Measurements from ENCODE around the gene DCDC1. TPM values are rescaled to one million over a fixed set of nuclear protein-coding genes. Genes with fewer than 3 reads are reported as not detected.
A peak's percentile ranks its signal among the peaks of the same experiment; 100 is the strongest.

Gene DCDC1
- total RNA-seq, 1 experiment from 2014 or later = 0.31 TPM

DNA sequence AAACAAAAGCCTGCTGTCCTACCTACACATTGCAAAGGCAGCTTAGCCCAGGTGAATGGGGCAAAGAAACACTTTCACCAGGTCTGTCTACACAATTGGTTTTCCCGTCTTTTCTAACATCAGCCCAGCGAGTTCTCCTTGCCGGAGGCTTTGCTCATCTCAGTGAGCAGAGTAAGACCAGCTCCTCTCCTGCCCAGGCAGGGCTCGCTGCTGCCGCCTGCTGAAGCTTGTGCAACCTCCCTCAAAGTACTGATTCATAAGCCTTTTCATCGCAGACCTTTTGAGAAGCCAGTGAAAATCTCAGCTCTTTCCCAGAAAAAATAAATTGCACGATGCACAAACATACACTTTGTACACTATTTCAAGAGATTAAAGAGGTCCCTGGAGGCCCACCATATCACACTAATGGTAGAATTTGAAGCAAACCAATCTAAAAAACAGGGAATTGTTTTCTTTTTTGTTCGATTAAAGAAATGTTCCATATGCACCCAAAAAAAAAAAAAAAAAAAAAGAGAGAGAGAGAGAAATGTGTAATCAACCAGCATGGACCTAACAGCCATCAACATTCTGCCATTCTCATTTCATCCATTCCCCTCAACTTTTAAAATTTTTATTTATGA is 455.3 kb downstream of the DCDC1 start:
- peak; percentile 77 for DNase-seq (ENCODE audit: low spot score)

DNA sequence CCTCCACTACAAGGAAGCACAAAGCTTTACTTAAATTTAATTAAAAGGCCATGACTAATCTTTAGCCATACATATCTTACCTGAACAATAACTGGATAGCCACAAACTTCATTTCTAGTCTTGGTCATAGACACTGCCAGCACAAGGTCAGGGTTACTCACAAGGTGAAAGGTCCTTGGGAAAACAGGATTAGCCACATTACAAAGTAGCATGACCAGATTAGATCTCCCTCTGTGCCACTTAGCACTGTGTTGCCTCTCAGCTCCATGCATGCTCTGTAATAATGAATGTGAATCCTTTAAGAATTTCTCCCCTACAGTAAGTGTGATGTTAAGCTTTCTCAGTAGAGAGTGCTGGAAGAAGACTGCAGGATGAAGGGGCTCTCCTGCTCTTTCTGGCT is 458.3 kb downstream of the DCDC1 start:
- no peak for DNase-seq (ENCODE audit: low spot score)

DNA sequence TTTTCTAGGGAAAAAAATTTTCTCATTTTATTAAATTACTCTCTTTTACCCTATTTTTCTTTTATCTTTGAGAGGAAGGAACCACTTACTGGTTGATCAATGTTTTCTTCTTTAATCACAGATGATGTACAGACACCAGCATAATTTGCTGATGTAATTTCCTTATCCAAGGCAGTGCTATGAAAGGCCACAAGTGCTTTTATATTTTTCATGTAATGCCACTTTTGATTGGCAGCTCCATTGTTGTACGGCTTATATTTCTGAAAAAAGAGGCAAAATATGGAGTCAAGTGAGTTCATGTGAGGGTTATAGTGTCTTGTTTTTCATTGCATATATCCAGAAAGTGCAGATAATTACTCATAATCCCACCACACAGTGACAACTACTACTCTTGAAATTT is 460.7 kb downstream of the DCDC1 start:
- DNase-seq (ENCODE audit: low spot score) = no peak

DNA sequence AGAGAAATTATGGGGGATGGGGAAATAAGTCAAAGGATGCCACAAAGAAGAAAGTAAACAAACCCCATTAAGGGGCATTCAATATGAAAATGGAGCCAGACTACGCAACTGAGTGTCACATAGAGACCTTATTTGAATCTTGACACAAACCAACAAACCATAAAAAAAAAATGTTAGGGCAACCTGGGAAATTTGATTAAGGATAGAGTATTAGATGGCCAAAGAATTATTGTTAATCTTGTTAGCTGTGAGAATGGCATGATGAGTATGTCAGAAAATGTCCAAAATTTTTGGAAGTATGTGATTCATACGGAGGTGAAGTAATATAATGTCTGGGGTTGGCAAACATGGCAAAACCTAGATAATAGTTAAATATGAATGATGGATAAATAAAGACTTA is 461.3 kb downstream of the DCDC1 start:
- no peak for DNase-seq (ENCODE audit: low spot score)

DNA sequence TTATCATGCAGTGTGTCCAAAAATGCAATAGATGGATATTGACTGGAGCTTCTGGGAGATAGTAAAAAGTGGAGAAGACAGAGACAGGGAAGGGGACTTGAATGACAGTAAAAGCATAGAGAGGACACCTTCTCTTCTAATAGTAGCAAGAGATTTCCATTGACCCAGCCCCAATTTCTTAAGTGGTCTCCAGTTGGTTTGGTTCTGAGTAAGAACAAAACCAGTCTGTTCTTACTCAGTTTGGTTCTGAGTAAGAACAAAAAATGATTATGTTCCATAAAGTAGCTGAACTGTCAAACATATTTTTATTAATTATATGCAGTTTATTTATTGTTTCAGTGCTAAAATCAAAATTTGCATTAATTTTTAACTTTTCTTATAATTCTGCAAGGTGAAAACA is 466.6 kb downstream of the DCDC1 start:
- no peak for DNase-seq (ENCODE audit: low spot score)

DNA sequence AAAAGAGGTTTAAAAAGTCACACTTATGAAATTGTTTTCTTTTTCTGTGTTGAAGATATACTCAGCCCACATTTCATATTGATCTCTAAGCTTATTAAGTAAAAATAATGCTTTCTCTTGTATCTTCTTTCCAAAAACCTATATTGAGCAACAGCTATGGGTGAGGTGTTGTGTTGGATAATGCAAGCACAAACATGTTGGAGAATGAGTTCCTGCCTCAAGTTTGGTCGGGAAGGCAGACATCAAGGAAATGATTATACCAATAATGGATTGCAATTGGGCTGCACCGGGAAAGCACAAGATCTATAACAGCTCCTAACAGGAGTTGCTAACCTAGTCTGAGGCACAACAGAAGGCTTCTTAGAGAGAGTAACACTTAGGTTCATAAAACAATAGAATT is 474.5 kb downstream of the DCDC1 start:
- no peak for DNase-seq (ENCODE audit: low spot score)

DNA sequence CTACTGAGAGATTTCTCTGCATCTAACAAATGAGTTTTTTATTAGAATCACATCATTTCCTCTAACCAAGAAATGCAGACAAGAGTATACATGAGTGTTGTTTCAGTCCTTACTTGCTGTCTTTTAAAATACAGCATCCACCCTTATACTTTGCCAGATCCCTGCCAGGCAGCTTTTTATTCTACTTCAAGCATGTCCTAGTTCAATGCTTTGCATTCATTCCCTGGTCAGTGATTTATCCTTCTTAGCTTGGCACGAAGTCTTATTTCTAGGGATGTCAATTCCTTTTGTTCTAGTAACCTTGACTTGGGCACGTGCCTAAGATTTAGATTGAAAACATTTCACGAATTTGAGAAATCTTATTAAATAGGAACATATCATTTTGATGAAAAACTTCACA is 476.2 kb downstream of the DCDC1 start:
- no peak for DNase-seq (ENCODE audit: low spot score)

DNA sequence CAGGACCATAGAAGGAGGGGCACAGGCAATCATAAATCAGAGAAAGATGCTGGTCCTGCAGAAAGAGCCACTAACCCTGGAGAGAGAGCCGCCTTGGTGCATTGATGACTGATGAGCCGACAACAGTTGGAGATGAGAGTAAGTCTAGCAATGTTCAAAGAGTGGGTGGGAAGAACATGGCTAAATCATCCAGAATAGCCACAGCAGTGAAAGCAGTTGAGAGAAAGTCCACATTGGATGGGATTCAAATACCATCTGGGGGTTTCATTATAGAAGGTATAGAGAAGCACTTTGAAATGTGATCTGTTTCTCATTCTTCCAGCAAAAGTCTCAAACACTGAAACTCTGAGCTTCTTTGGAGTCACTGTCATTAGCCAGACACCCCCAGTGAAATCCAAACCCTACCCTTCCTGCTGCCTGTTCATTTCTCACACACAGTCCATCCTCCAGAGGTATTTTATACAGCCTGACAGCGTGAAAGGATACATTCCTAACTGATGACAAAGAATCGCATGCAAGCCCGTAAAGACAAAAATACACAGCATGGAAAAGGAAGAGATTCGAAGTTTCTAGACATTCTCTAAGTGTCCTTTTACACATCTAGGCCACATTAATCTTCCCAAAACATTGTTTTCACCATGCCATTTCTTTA is 480.3 kb downstream of the DCDC1 start:
- DNase-seq (ENCODE audit: low spot score) = peak; percentile 31

DNA sequence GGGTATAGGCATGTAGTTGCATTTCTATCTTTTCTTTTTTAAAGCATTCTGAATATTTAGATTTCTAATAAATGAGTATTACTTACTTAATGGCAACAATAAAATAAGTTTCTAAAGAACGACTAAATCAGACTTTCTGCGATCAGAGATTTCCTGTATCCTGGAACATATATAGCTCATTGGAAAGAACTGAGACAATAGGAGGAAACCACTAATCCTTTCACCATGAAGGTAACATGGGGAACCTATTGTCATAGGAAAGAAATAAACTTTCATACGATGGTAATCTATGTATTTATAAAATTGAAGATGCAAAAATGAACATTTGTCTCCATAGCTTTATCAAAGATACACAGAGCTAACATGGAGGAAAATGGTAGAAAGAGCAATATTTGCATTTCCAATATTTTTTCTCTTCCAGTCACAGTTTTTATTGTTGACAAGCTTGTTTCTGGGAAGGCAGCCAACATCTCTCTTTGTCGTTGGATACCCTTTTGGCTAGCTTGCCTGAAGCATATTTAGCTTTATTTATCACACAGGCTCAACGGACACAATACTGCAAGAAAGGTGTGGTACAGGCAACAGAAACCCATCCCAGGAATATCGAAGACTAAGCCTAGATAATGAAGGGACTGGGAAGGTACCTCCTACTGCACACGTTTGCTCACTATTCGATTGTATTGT is 490.1 kb downstream of the DCDC1 start:
- peak; percentile 16 for DNase-seq (ENCODE audit: low spot score)

DNA sequence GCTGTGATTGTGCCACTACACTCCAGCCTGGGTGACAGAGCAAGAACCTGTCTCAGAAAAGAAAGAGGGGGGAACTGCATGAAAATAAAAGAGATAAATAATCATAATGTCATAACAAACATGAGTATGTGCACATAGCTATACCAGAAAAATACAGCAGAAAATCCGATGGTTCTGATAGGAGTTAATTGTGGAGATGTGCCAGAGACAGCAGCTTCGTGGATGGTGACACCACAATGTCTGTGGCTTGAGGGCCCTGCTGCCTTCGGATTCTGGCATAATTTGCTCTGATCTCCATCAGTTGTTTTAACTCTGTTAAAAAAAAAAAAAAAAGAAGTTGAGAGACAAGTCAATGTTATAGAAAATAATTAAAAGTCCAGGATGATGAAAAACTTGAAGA is 491.1 kb downstream of the DCDC1 start:
- DNase-seq (ENCODE audit: low spot score) = no peak

DNA sequence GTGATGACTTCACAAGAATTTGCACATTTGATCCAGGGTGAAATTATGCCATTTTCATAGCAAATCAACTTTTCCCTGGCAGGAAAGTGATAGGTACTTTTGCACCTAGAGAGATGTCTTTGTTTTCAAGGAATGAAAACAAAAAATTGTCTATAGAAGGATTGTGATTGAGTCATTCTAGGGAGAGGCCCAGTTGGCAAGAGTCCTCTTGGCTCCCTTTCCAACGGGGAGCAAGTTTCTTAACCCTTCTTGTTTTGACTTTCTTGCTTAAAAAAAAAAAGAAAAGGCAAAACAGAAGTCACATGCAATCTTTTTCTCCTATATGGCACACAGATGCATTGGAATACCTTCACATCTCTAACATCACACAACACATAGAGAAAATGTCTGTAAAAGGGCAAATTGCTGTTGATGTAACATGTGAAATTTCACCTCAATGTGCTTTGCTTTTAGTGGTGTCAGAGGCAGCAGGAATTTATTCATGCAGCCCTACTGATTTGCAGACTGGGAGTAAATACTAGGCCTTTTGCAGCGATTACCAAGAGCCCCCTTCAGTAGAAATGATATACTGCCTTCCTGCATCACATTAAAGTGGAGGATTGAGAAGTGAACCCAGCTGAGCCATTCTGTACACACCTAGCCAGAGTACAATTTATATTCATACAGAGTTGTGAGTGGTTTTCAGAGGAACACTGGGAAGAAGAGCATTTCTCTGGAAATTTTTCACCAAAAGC is 492.7 kb downstream of the DCDC1 start:
- DNase-seq (ENCODE audit: low spot score) = no peak

DNA sequence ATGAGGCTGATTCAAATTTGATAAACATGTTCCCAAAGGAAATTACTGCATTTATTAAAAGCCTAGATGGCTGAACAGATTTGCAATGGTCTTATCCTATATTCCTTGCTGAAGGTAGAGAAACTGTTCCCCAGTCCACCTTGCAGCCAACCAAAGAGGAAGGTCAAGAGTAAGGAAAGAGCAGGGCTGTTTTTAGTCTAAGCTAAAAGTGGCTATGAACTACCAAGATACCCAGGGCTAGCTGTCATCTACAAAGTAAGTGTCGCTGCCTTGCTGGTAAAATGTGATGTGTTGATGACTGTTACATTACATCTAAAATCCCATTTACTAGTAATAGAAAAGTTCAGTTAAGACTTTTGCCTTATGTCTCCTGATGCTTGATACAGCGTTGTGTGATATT is 493.3 kb downstream of the DCDC1 start:
- no peak for DNase-seq (ENCODE audit: low spot score)

DNA sequence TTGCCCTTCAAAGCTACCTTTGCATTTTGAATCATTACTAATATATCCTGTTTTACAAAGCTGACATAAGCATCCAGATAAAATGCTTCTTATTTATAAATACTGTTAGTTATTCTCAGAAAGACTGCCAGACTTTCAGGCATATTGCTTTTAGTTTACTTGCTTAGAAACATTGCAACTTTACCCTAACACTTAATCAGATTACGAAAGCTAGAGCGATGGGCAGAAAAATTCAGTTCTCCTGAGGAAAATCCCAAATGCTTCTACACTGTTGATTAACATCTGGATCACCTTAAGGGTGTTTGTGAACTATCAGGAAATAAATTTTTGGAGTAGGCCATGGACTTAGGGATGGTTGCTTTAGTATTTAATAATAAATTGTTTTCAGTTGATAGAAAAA is 493.7 kb downstream of the DCDC1 start:
- DNase-seq (ENCODE audit: low spot score) = no peak

DNA sequence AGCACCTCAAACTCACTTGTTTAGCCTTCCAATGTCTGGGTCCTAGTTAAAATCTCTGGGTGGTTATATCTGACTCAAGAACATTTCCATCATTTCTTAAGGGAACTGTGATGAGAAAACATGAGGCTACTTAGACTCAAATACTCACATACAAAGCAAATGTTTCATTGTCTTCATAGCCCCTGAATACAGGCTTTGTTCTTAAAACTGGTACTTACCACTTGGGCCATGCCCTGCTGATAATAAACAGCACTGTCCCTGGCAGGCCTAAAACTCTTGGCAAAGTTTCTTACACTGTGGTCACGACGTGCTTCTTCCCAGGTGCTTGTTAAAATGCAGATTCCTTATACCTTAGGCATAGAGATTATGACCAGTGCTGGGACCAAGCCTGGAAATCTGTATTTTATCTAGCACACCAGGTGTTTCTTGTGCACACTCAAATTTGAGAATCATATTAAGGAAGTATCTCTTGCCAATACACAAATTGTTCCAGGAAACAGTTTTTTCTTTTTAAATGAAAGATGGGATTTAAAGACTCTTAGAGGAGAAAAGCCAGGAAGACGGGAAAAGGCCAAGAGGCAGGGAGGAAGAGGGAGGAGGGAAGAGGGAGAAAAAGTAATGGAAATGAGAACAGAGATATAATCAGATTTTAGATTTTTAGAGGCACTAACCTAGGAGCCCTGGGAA is 495.5 kb downstream of the DCDC1 start:
- no peak for DNase-seq (ENCODE audit: low spot score)

DNA sequence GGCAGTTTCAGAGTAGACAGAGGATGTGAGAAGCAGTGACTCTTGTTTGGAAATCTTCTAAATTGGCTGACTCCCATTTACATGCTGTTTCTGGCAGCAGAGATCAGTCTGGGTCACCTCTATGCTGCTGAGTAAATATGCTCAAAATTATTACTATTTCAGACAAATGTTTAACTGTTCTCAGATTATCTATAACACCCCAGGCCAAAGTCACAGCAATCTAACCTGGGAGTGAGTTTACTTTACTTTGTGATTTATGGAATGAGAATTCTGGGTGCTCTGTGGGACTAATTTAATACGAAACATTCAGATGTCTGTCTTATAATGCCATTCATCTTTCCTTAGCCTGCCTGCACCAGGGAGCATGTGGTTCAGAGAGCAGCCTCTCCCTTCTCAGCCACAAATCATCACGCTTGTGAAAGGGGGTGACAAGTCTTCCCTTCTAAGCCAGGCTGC is 500.9 kb downstream of the DCDC1 start:
- no peak for DNase-seq (ENCODE audit: low spot score)

DNA sequence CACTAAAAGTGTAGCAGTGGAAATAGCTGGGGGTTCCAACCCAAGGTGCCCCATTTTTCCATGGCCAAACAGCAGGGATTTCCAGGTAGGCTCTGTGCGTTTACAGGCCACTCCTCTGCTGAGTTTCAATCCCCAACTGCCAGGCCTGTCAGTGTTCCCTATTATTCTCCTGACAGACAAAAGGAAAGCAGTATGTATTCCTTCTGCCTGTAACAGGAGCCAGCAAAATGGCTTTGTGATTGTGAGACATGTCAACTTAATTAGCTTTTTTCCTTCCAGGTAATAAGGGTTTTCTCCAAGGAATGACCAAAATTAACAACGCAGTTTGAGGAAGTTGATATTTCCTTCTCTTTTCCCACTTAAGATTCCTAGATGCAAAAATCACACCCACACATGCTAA is 506.3 kb downstream of the DCDC1 start:
- DNase-seq (ENCODE audit: low spot score) = no peak

DNA sequence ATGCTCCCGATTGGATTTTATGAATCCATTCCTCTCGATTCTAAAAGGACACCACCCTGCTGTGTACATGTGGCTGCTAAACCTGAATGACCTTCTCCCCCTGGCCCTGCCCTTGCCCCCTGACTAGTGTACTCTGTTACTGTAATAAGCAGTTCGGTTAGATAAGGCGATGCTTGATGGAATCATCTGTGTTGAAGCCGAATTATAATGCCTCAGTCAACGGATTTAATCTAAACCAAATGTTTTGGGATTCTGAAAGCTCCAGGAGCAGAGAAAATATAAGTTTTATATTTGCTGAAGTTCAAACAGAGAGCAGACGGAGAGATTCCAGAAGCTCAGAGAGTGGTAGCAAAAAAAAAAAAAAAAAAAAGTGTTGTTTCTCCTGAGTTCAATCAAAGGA is 508.0 kb downstream of the DCDC1 start:
- DNase-seq (ENCODE audit: low spot score) = no peak

DNA sequence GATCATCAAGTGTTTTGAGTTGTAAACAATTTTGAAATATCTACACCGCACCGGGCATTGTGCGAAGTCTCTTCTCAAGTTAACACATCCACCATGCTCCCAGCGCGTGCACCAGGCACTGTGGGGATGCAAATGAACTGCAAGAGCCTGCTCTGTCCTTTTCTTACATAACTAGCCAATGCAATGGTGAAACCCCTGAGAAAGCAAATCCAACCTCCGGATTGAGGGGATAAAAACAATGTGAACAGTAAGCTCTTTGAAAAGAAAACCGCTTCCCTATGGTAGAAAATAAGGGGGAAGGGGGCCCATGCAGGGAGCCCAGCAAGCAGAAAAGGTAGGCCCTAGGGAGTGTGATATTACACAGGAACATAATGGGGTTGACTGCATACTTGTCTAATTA is 508.5 kb downstream of the DCDC1 start:
- DNase-seq (ENCODE audit: low spot score) = no peak

DNA sequence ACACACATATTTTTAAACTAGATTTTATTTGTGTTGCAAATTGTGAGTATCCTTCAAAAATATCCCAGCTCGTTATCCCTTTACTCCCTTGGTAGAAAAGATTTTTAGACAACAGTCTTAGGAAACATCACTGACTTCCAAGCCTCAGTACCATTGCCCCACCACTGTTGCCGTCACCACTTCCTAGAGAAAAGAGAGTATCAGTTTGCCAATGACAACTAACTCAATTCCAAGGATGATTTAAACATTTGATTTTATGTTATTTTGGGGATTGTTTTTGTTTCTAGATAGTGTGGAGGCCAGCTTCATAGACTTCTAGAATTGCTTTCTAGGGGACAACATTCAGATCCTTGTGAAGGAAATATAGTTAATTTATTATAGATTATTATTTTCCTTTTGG is 509.4 kb downstream of the DCDC1 start:
- DNase-seq (ENCODE audit: low spot score) = no peak

DNA sequence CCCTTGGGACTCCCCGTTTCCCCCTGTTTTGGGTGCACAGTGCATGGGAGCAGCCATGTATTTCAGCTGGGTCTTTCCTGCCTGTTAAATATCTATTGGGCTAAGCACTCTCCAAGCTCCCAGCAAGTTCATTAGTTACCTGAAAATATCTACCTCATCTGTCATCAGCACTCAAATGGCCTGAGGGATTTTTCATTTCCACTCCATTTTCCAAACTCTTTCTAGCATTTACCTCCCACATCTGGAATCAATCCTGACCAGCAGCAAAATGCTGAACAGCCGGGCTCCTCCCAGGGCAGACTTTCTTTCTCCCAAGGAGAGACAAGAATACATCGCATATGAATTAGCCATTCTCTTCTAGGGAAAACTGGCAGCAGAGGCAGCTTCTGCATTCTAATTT is 509.9 kb downstream of the DCDC1 start:
- no peak for DNase-seq (ENCODE audit: low spot score)

DNA sequence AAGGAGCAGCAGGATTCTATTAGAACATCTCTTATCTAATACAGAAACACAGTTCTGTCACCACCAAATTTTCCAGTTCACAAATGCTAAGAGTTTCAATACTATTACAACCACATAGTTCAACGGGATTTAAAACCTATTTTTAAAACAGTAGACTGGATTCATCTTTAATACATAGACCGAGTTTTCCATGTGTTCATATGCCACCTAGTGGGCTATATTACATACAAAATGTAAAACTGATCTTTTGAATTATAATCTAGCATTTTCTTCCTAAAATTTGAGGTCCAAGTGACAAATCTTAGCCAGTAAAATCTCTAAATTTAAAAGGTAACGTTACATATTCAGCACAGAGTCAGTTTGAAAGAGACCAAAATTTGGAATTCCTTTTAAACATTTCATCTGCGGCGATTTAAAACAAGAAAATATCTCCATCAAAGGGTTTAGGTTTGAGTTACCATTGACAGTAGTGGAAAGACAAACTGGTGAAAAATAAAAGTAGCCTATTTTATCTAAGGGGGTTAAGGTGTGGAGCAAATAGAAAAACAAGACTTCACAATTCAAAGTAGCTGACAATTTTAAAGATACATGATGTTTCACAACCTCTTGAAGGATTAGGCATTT is 514.0 kb downstream of the DCDC1 start:
- DNase-seq (ENCODE audit: low spot score) = peak; percentile 34

DNA sequence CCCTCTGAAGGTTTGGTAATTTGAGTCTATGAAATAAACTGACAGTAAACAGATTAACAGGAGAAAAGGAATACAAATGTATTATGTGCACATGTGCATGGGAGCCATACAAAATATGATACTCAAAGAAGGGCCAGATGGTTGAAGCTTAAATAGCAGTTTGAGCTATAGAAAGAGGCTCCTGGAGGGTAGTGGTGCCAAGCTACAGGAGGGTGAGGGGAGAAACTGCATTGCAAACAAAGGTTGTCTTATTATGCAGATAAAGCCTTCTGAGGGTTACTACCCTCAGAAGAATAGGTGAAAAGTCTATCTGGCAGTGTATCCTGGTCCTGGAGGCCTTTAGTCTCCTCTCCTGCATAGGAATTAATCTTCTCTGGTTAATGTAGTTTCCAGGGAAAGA is 516.1 kb downstream of the DCDC1 start:
- no peak for DNase-seq (ENCODE audit: low spot score)
